C4-2B (cell line): Measurements from ENCODE around the gene ZDHHC16.

Experiments
- H3K27ac ChIP-seq: fragments of 450-650 bp; 2 replicates; pipeline ENCODE4 v1.5.1; 2017
- ZFX ChIP-seq: fragments of 450-650 bp; IDR thresholded peaks from 2 replicates; pipeline ENCODE4 v1.6.1; 2017
- TF ChIP-seq, protein P1 (sequence below): fragments of 450-650 bp; conservative IDR thresholded peaks from 2 replicates; pipeline ENCODE4 v1.5.1; 2017; ENCODE audit warnings: mild to moderate bottlenecking

The ZDHHC16 gene

DNA sequence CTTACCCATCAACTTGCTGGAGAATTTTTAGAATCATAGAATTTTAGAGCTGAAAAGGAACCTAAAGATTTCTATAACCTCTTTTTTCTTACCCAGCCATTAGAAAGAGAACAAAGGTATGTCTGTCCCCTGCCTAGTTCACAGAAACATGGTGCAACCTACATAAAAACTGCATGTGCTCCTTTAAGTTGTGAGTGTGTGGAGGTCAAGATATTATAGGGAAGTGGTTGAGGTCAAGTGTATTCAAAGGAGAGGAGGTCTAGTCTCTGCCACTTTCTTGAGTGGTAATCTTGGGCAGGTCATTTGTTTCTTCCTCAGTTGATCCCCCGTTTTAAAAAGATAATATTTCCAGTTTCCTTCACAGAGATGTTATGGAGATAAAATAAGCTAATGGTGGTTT lies 59.2 kb downstream of the ZDHHC16 start:
- no peak overlapping the region for H3K27ac ChIP-seq
- TF ChIP-seq ZFX = no peak
- TF ChIP-seq, protein P1, sequence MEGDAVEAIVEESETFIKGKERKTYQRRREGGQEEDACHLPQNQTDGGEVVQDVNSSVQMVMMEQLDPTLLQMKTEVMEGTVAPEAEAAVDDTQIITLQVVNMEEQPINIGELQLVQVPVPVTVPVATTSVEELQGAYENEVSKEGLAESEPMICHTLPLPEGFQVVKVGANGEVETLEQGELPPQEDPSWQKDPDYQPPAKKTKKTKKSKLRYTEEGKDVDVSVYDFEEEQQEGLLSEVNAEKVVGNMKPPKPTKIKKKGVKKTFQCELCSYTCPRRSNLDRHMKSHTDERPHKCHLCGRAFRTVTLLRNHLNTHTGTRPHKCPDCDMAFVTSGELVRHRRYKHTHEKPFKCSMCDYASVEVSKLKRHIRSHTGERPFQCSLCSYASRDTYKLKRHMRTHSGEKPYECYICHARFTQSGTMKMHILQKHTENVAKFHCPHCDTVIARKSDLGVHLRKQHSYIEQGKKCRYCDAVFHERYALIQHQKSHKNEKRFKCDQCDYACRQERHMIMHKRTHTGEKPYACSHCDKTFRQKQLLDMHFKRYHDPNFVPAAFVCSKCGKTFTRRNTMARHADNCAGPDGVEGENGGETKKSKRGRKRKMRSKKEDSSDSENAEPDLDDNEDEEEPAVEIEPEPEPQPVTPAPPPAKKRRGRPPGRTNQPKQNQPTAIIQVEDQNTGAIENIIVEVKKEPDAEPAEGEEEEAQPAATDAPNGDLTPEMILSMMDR = no peak

GRCh38 chr10:97506199-97506991 lies 60.4 kb downstream of the ZDHHC16 start:
- H3K27ac ChIP-seq = no peak overlapping the region
- TF ChIP-seq, protein P1 = no peak
- no peak for TF ChIP-seq ZFX
